Neural progenitor cell (in vitro differentiated cells): ENCODE measurements around the gene ZNF324B. TPM values are rescaled to one million over a fixed set of nuclear protein-coding genes. Genes with fewer than 3 reads are reported as not detected.

Experiments
- DNase-seq: peaks from one replicate; pipeline ENCODE4 v3.0.0-alpha.2; 2016; ENCODE audit warnings: low spot score
- H2AFZ ChIP-seq: fragments of 200-600 bp; sonication (generic); replicated peaks from 2 replicates; pipeline ENCODE4 v1.6.1; 2016; ENCODE audit warnings: antibody characterized with exemption
- H3F3A ChIP-seq: fragments of 200-600 bp; sonication (generic); 2 replicates; pipeline ENCODE4 v1.6.1; 2016; ENCODE audit warnings: antibody characterized with exemption, low read depth
- H3K27ac ChIP-seq: fragments of 200-600 bp; sonication (generic); 2 replicates; pipeline ENCODE4 v1.5.1; 2016; ENCODE audit warnings: mild to moderate bottlenecking
- H3K27me3 ChIP-seq: fragments of 200-600 bp; sonication (generic); 2 replicates; pipeline ENCODE4 v1.6.1; 2016; ENCODE audit warnings: mild to moderate bottlenecking, moderate library complexity
- H3K36me3 ChIP-seq: fragments of 200-600 bp; sonication (generic); 2 replicates; pipeline ENCODE4 v1.5.1; 2016
- H3K4me1 ChIP-seq: fragments of 200-600 bp; sonication (generic); 2 replicates; pipeline ENCODE4 v1.6.1; 2016; ENCODE audit warnings: mixed run types
- H3K4me2 ChIP-seq: fragments of 200-600 bp; sonication (generic); 2 replicates; pipeline ENCODE4 v1.6.1; 2016
- H3K4me3 ChIP-seq: fragments of 200-600 bp; sonication (generic); 2 replicates; pipeline ENCODE4 v1.5.1; 2016
- H3K79me2 ChIP-seq: fragments of 200-600 bp; sonication (generic); 2 replicates; pipeline ENCODE4 v1.6.1; 2016; ENCODE audit warnings: low read depth
- H3K9ac ChIP-seq: fragments of 200-600 bp; sonication (generic); 2 replicates; pipeline ENCODE4 v1.6.1; 2016
- H3K9me3 ChIP-seq: fragments of 200-600 bp; sonication (generic); 2 replicates; pipeline ENCODE4 v1.5.1; 2016; ENCODE audit warnings: low read depth
- H4K20me1 ChIP-seq: fragments of 200-600 bp; sonication (generic); 2 replicates; pipeline ENCODE4 v1.6.1; 2016; ENCODE audit warnings: low read depth
- H3K27ac Mint-ChIP-seq: 3 replicates; pipeline ENCODE4 v1.8.0; 2021; ENCODE audit warnings: mixed read lengths
- H3K27me3 Mint-ChIP-seq: 2 replicates; pipeline ENCODE4 v1.8.0; 2022; ENCODE audit warnings: low read depth, mild to moderate bottlenecking, inconsistent platforms, moderate library complexity, mixed read lengths; ENCODE audit not compliant: insufficient read depth
- H3K36me3 Mint-ChIP-seq: 3 replicates; pipeline ENCODE4 v1.8.0; 2021; ENCODE audit warnings: mixed read lengths
- H3K4me1 Mint-ChIP-seq: 3 replicates; pipeline ENCODE4 v1.8.0; 2021; ENCODE audit warnings: mixed read lengths
- H3K4me3 Mint-ChIP-seq: 3 replicates; pipeline ENCODE4 v1.8.0; 2021; ENCODE audit warnings: mild to moderate bottlenecking, moderate library complexity, mixed read lengths
- H3K9me3 Mint-ChIP-seq: 3 replicates; pipeline ENCODE4 v1.8.0; 2020; ENCODE audit warnings: mixed read lengths
- EZH2 ChIP-seq: fragments of 200-600 bp; sonication (generic); IDR thresholded peaks from 2 replicates; pipeline ENCODE4 v1.6.1; 2017; ENCODE audit warnings: antibody characterized with exemption, mild to moderate bottlenecking, moderate library complexity
- EZH2phosphoT487 ChIP-seq: fragments of 200-600 bp; sonication (generic); IDR thresholded peaks from 2 replicates; pipeline ENCODE4 v1.6.1; 2017; ENCODE audit warnings: antibody characterized with exemption
- total RNA-seq: library from RNA; depleted of rRNA; stranded (reverse); fragments of >200 nt; gene quantifications from 2 replicates; pipeline ENCODE4 v1.2.3, GENCODE V29; 2015; ENCODE audit warnings: low replicate concordance
- TF ChIP-seq, protein P1 (sequence below): fragments of 200-600 bp; sonication (generic); IDR thresholded peaks from 2 replicates; pipeline ENCODE4 v1.5.1; 2017; ENCODE audit warnings: antibody characterized with exemption, mild to moderate bottlenecking

Gene ZNF324B
- total RNA-seq, 1 donor from 2014 or later: 3.2 TPM

DNA sequence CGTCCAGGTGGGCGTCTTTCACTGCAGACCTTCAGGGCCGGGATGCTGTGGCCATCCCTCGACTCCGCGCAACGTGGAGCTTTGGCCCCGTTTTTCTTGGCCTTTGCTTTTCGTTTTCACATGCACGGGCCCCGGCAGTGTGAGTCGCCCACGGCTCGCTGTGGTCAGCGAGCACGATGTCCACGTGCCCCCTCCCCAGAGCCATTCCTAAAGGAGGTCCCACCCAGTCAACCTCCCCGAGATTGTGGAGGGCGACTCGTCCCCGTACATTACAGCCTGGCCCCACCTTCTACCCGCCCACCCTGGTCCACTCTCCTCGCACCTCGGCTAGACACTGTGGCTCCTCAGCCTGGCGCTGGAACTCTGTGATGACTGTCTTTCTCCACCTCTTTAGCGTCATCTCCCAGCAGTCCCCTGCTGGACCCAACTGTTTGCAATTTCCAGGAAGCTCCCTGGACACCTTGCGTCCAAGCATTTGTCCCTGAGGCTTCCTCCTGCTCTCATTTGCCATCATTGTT, 25.1 kb downstream of the ZNF324B start:
- no peaks in the 10 kb centered on the region for H4K20me1 ChIP-seq
- Mint-ChIP-seq H3K4me1 (peaks cover 15% of the 10 kb centered on the region), H3K4me3 (peak overlapping the region; percentile 96), H3K9me3 (no peaks in the 10 kb centered on the region), H3K36me3 (peaks cover 8% of the 10 kb centered on the region), H3K27me3 (peaks cover 6% of the 10 kb centered on the region), H3K27ac (peak overlapping the region; percentile 4)
- H2AFZ ChIP-seq: peak overlapping the region; percentile 22
- peak overlapping the region; percentile 40 for H3K27ac ChIP-seq
- H3K36me3 ChIP-seq: no peaks in the 10 kb centered on the region
- no peaks in the 10 kb centered on the region for H3K9me3 ChIP-seq
- no peaks in the 10 kb centered on the region for H3K27me3 ChIP-seq
- no peaks in the 10 kb centered on the region for H3K79me2 ChIP-seq
- no peak for DNase-seq
- peak overlapping the region; percentile 60 for H3K4me3 ChIP-seq
- TF ChIP-seq EZH2phosphoT487 (no peak), EZH2 (no peak)
- TF ChIP-seq, protein P1, sequence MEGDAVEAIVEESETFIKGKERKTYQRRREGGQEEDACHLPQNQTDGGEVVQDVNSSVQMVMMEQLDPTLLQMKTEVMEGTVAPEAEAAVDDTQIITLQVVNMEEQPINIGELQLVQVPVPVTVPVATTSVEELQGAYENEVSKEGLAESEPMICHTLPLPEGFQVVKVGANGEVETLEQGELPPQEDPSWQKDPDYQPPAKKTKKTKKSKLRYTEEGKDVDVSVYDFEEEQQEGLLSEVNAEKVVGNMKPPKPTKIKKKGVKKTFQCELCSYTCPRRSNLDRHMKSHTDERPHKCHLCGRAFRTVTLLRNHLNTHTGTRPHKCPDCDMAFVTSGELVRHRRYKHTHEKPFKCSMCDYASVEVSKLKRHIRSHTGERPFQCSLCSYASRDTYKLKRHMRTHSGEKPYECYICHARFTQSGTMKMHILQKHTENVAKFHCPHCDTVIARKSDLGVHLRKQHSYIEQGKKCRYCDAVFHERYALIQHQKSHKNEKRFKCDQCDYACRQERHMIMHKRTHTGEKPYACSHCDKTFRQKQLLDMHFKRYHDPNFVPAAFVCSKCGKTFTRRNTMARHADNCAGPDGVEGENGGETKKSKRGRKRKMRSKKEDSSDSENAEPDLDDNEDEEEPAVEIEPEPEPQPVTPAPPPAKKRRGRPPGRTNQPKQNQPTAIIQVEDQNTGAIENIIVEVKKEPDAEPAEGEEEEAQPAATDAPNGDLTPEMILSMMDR: no peak
- peaks cover 9% of the 10 kb centered on the region for H3K4me1 ChIP-seq
- H3K4me2 ChIP-seq: peak overlapping the region; percentile 91
- H3K9ac ChIP-seq: peak overlapping the region; percentile 48
- peaks cover 22% of the 10 kb centered on the region for H3F3A ChIP-seq

GRCh38 chr19:58477130-58477529, 25.7 kb downstream of the ZNF324B start:
- Histone ChIP-seq H4K20me1 (no peaks in the 10 kb centered on the region), H3K27me3 (no peaks in the 10 kb centered on the region), H2AFZ (no peak overlapping the region), H3K4me3 (peak overlapping the region; percentile 60), H3F3A (peaks cover 22% of the 10 kb centered on the region), H3K9ac (peak overlapping the region; percentile 48), H3K79me2 (no peaks in the 10 kb centered on the region), H3K36me3 (no peaks in the 10 kb centered on the region), H3K9me3 (no peaks in the 10 kb centered on the region), H3K4me1 (peaks cover 9% of the 10 kb centered on the region), H3K4me2 (peak overlapping the region; percentile 91), H3K27ac (no peak overlapping the region)
- H3K9me3 Mint-ChIP-seq: no peaks in the 10 kb centered on the region
- TF ChIP-seq EZH2phosphoT487 (no peak), EZH2 (no peak)
- DNase-seq: no peak
- H3K27me3 Mint-ChIP-seq: peaks cover 7% of the 10 kb centered on the region
- H3K36me3 Mint-ChIP-seq: peaks cover 9% of the 10 kb centered on the region
- peak overlapping the region; percentile 4 for H3K27ac Mint-ChIP-seq
- H3K4me3 Mint-ChIP-seq: peak overlapping the region; percentile 96
- peaks cover 15% of the 10 kb centered on the region for H3K4me1 Mint-ChIP-seq

GRCh38 chr19:58477871-58478270, 26.4 kb downstream of the ZNF324B start:
- Histone ChIP-seq H3K79me2 (no peaks in the 10 kb centered on the region), H3K4me3 (no peak overlapping the region), H2AFZ (no peak overlapping the region), H3K36me3 (no peaks in the 10 kb centered on the region), H3K27me3 (no peaks in the 10 kb centered on the region), H3K27ac (no peak overlapping the region), H3F3A (peaks cover 22% of the 10 kb centered on the region), H3K4me2 (no peak overlapping the region), H4K20me1 (no peaks in the 10 kb centered on the region), H3K9ac (no peak overlapping the region), H3K4me1 (peaks cover 9% of the 10 kb centered on the region), H3K9me3 (no peaks in the 10 kb centered on the region)
- peaks cover 15% of the 10 kb centered on the region for H3K4me1 Mint-ChIP-seq
- H3K27ac Mint-ChIP-seq: no peak overlapping the region
- H3K4me3 Mint-ChIP-seq: no peak overlapping the region
- TF ChIP-seq EZH2: no peak
- TF ChIP-seq EZH2phosphoT487: no peak
- TF ChIP-seq, protein P1: no peak
- no peak for DNase-seq
- no peaks in the 10 kb centered on the region for H3K9me3 Mint-ChIP-seq
- H3K36me3 Mint-ChIP-seq: peaks cover 8% of the 10 kb centered on the region
- H3K27me3 Mint-ChIP-seq: peaks cover 7% of the 10 kb centered on the region

DNA sequence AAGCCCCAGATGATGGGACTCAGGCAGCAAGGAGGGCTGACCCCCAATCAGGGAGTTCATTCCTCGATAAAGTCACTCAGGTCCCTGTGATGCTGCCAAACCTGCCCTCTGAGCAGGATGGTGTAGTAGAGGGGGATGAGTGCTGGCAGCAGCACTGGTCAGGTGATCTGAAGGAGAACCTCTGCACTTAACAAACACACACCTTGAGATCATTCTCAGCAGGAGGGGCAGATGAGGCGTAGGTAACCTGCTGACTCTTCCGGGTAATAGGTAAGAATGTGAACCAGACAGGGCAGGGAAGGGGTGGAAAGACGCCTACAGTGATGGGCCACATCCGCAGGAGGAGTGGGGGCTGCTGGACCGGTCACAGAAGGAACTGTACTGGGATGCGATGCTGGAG, 27.9 kb downstream of the ZNF324B start:
- Histone ChIP-seq H3K4me3 (no peak overlapping the region), H3F3A (peaks cover 22% of the 10 kb centered on the region), H4K20me1 (no peaks in the 10 kb centered on the region), H3K9me3 (no peaks in the 10 kb centered on the region), H3K79me2 (no peaks in the 10 kb centered on the region), H3K36me3 (no peaks in the 10 kb centered on the region), H3K27me3 (no peaks in the 10 kb centered on the region), H3K9ac (no peak overlapping the region), H3K27ac (no peak overlapping the region), H3K4me2 (no peak overlapping the region), H3K4me1 (peaks cover 9% of the 10 kb centered on the region), H2AFZ (no peak overlapping the region)
- no peak for DNase-seq
- Mint-ChIP-seq H3K4me3 (peak overlapping the region; percentile 55), H3K9me3 (no peaks in the 10 kb centered on the region), H3K4me1 (peaks cover 15% of the 10 kb centered on the region), H3K36me3 (peaks cover 8% of the 10 kb centered on the region), H3K27ac (no peak overlapping the region), H3K27me3 (peaks cover 7% of the 10 kb centered on the region)
- TF ChIP-seq EZH2phosphoT487 (no peak), EZH2 (no peak)
- TF ChIP-seq, protein P1: no peak
